Panc1 (cell line): ENCODE results near the gene CHCHD6. TPM values are rescaled to one million over a fixed set of nuclear protein-coding genes. Genes with fewer than 3 reads are reported as not detected.

Source experiments
- ATAC-seq: fragments of 200-7000 bp; cut with Tn5 transposase; 2 replicates; pipeline ENCODE4 v1.9.1; 2020; ENCODE audit warnings: mild to moderate bottlenecking, moderate library complexity
- BruUV-seq: library from RNA; stranded (reverse); fragments of 400-500 nt; replicated peaks from 2 replicates; lab custom pipeline; 2021; lab: Mats Ljungman, UMichigan
- CTCF ChIA-PET: fragments of 300-600 bp; sonication (Branson Sonifier 250); formaldehyde crosslinking; loops from one replicate; lab custom pipeline; 2022; ENCODE audit warnings: antibody characterized with exemption; lab: Charles Lee
- POLR2A ChIA-PET: fragments of 300-600 bp; sonication (Branson Sonifier 250); formaldehyde crosslinking; loops from one replicate; lab custom pipeline; 2022; ENCODE audit warnings: antibody characterized with exemption; lab: Charles Lee
- DNase-seq: peaks from one replicate; pipeline ENCODE4 v3.0.0-alpha.2; 2010; ENCODE audit warnings: low read depth, low spot score
- H3K27ac ChIP-seq: 2 replicates; pipeline ENCODE4 v1.5.1; 2011; ENCODE audit warnings: mild to moderate bottlenecking, low read length, inconsistent platforms
- H3K27me3 ChIP-seq: fragments of 200-500 bp; sonication (Bioruptor generic); 2 replicates; pipeline ENCODE4 v1.6.0; 2014; ENCODE audit warnings: low read length, inconsistent platforms; ENCODE audit not compliant: control insufficient read depth, insufficient read depth
- H3K36me3 ChIP-seq: fragments of 200-500 bp; sonication (Bioruptor generic); 2 replicates; pipeline ENCODE4 v1.5.1; 2014; ENCODE audit warnings: inconsistent platforms, mild to moderate bottlenecking, low read length, moderate library complexity; ENCODE audit not compliant: control insufficient read depth, insufficient read depth
- H3K4me1 ChIP-seq: 2 replicates; pipeline ENCODE4 v1.5.1; 2011; ENCODE audit warnings: inconsistent platforms, mild to moderate bottlenecking, low read length, moderate library complexity; ENCODE audit not compliant: control insufficient read depth, insufficient read depth
- H3K4me3 ChIP-seq, 2 experiments: 2 replicates each; pipeline ENCODE4 v1.5.1; 2011 to 2012; ENCODE audit warnings: low read depth in 2 of 2, low read length in 2 of 2, mild to moderate bottlenecking in 2 of 2, inconsistent platforms in 1 of 2, moderate library complexity in 1 of 2
- H3K9me3 ChIP-seq: fragments of 200-500 bp; sonication (Bioruptor generic); 2 replicates; pipeline ENCODE4 v1.5.1; 2014; ENCODE audit warnings: low read depth, mild to moderate bottlenecking, inconsistent platforms, low read length, moderate library complexity; ENCODE audit not compliant: control insufficient read depth, insufficient read depth
- CTCF ChIP-seq: fragments of 450-650 bp; IDR thresholded peaks from 2 replicates; pipeline ENCODE4 v1.5.1; 2017; ENCODE audit warnings: mild to moderate bottlenecking
- POLR2AphosphoS5 ChIP-seq: IDR thresholded peaks from 2 replicates; pipeline ENCODE4 v1.6.1; 2012; ENCODE audit warnings: mild to moderate bottlenecking, low read depth, low read length, moderate library complexity
- REST ChIP-seq, 2 experiments: IDR thresholded peaks; 2 replicates each; pipeline ENCODE4 v1.6.1; 2011 to 2012; ENCODE audit warnings: low read depth in 2 of 2, control low read depth in 1 of 2, low read length in 1 of 2, mild to moderate bottlenecking in 1 of 2, moderate library complexity in 1 of 2; ENCODE audit not compliant: insufficient read depth in 1 of 2
- SIN3A ChIP-seq: IDR thresholded peaks from 2 replicates; pipeline ENCODE4 v1.6.1; 2012; ENCODE audit warnings: low read depth, mild to moderate bottlenecking, low read length, moderate library complexity, borderline replicate concordance; ENCODE audit not compliant: insufficient read depth
- TCF7L2 ChIP-seq: IDR thresholded peaks from 2 replicates; pipeline ENCODE4 v1.6.1; 2011; ENCODE audit warnings: mild to moderate bottlenecking, low read depth, low read length, inconsistent platforms
- in situ Hi-C: cut with HindIII; loops from 2 replicates; pipeline ENCODE4 v1.10.0; 2016; ENCODE audit warnings: low sequenced_read_pairs, low pct_unique_long_range_greater_than_20kb
- intact Hi-C: fragments of 100-400 bp; cut with micrococcal nuclease; formaldehyde crosslinking; loops from one replicate; pipeline ENCODE4 v1.10.0; 2022; ENCODE audit not compliant: unreplicated experiment
- total RNA-seq: library from RNA; stranded (reverse); gene quantifications from one replicate; pipeline ENCODE4 v1.2.1, GENCODE V29; 2021; ENCODE audit not compliant: unreplicated experiment

Gene CHCHD6
- total RNA-seq, 1 experiment from 2014 or later, result 31.5 TPM

- H3K36me3 ChIP-seq, result no peaks in the 10 kb centered on the region
- intact Hi-C loops (no loop called here), in situ Hi-C loops (no loop called here)
- ChIA-PET CTCF (no interaction called here), POLR2A (no interaction called here)
- no peaks in the 10 kb centered on the region for H3K27me3 ChIP-seq
- no peak overlapping the region for H3K27ac ChIP-seq
- DNase-seq (no peak), ATAC-seq (no peak)
- BruUV-seq, result no TSS peak
- H3K9me3 ChIP-seq, result no peaks in the 10 kb centered on the region
- TF ChIP-seq REST (IDR thresholded peaks at IDR 0.05; ENCODE audit: insufficient read depth in 1 of 2, low read depth in 2 of 2, low read length in 1 of 2) (no peak), TCF7L2 (no peak), POLR2AphosphoS5 (no peak), SIN3A (no peak)
- no peak overlapping the region for H3K4me3 ChIP-seq
- H3K4me1 ChIP-seq, result no peaks in the 10 kb centered on the region
These were observed 213.3 kb downstream of the CHCHD6 start for GRCh38 chr3:126917232-126917804.

GRCh38 chr3:126918355-126918821, 214.3 kb downstream of the CHCHD6 start:
- in situ Hi-C loops, result no loop called here
- intact Hi-C loops, result no loop called here
- no peak for TF ChIP-seq REST (IDR thresholded peaks at IDR 0.05; ENCODE audit: insufficient read depth in 1 of 2, low read depth in 2 of 2, low read length in 1 of 2)
- no peak for TF ChIP-seq TCF7L2
- no peak for TF ChIP-seq CTCF
- no peak for TF ChIP-seq POLR2AphosphoS5
- TF ChIP-seq SIN3A, result no peak
- H3K36me3 ChIP-seq, result no peaks in the 10 kb centered on the region
- no peak overlapping the region for H3K4me3 ChIP-seq
- ChIA-PET CTCF (no interaction called here), POLR2A (no interaction called here)
- no peak overlapping the region for H3K27ac ChIP-seq
- BruUV-seq, result no TSS peak
- no peaks in the 10 kb centered on the region for H3K27me3 ChIP-seq
- ATAC-seq, result no peak
- H3K4me1 ChIP-seq, result no peaks in the 10 kb centered on the region
- DNase-seq, result no peak
- no peaks in the 10 kb centered on the region for H3K9me3 ChIP-seq
